Neuronal stem cell (in vitro differentiated cells): ENCODE results near the gene FBXO27.
"Not testable (repeated sequence)": the region's sequence is repeated elsewhere in the genome, so short reads cannot be mapped to it uniquely, and the experiment has no call there.

ENCODE experiments used
- DNase-seq: peaks from one replicate; pipeline ENCODE4 v3.0.0-alpha.2; 2013; ENCODE audit warnings: low spot score
- H2AFZ ChIP-seq: one replicate; pipeline ENCODE4 v1.6.1; 2013; ENCODE audit warnings: mild to moderate bottlenecking, low read length, inconsistent platforms
- H2AK5ac ChIP-seq: 2 replicates; pipeline ENCODE4 v1.6.1; 2013; ENCODE audit warnings: low read depth, mild to moderate bottlenecking, inconsistent platforms, low read length, moderate library complexity, mixed read lengths
- H2BK120ac ChIP-seq: 2 replicates; pipeline ENCODE4 v1.6.1; 2013; ENCODE audit warnings: low read depth, mild to moderate bottlenecking, inconsistent platforms, low read length, moderate library complexity, mixed read lengths
- H2BK12ac ChIP-seq: one replicate; pipeline ENCODE4 v1.6.1; 2013; ENCODE audit warnings: low read length, inconsistent platforms
- H2BK15ac ChIP-seq: 2 replicates; pipeline ENCODE4 v1.6.1; 2013; ENCODE audit warnings: mild to moderate bottlenecking, low read length, inconsistent platforms, mixed read lengths
- H2BK5ac ChIP-seq: one replicate; pipeline ENCODE4 v1.6.1; 2013; ENCODE audit warnings: inconsistent platforms, mild to moderate bottlenecking, low read length, moderate library complexity
- H3K14ac ChIP-seq: one replicate; pipeline ENCODE4 v1.6.1; 2013; ENCODE audit warnings: low read length, inconsistent platforms
- H3K18ac ChIP-seq: 2 replicates; pipeline ENCODE4 v1.6.1; 2013; ENCODE audit warnings: low read length, inconsistent platforms
- H3K23ac ChIP-seq: 2 replicates; pipeline ENCODE4 v1.6.1; 2013; ENCODE audit warnings: low read depth, mild to moderate bottlenecking, mixed read lengths, low read length, inconsistent platforms; ENCODE audit not compliant: poor library complexity
- H3K27ac ChIP-seq: replicated peaks from 3 replicates; pipeline ENCODE4 v1.5.1; 2013; ENCODE audit warnings: low read length, inconsistent platforms
- H3K27me3 ChIP-seq, 3 experiments: 2 replicates each; pipeline ENCODE4 v1.6.1; 2013; ENCODE audit warnings: low read length in 3 of 3, mild to moderate bottlenecking in 2 of 3, inconsistent platforms in 1 of 3, low read depth in 1 of 3, mixed read lengths in 1 of 3, moderate library complexity in 1 of 3; ENCODE audit not compliant: control insufficient read depth in 3 of 3, insufficient read depth in 3 of 3
- H3K36me3 ChIP-seq, 2 donors: replicated peaks in 1 of 2; 2 replicates each; pipeline ENCODE4 v1.6.1; 2013; ENCODE audit warnings: low read length in 2 of 2; ENCODE audit not compliant: control insufficient read depth in 2 of 2, insufficient read depth in 2 of 2
- H3K4ac ChIP-seq: 2 replicates; pipeline ENCODE4 v1.6.1; 2013; ENCODE audit warnings: inconsistent platforms, mild to moderate bottlenecking, low read length, moderate library complexity
- H3K4me1 ChIP-seq, 2 donors: 1 replicate in 1 of 2; 2 replicates in 1 of 2; pipeline ENCODE4 v1.6.1; 2013; ENCODE audit warnings: low read length in 2 of 2, low read depth in 1 of 2; ENCODE audit not compliant: control insufficient read depth in 2 of 2, insufficient read depth in 1 of 2
- H3K4me2 ChIP-seq: one replicate; pipeline ENCODE4 v1.6.1; 2013; ENCODE audit warnings: mild to moderate bottlenecking, low read length, inconsistent platforms; ENCODE audit not compliant: insufficient read depth, poor library complexity, severe bottlenecking
- H3K4me3 ChIP-seq, 2 donors: 2 replicates each; pipeline ENCODE4 v1.5.1; 2013; ENCODE audit warnings: low read length in 2 of 2, mild to moderate bottlenecking in 2 of 2, inconsistent platforms in 1 of 2, moderate library complexity in 1 of 2
- H3K79me1 ChIP-seq: one replicate; pipeline ENCODE4 v1.6.1; 2013; ENCODE audit warnings: low read depth, mild to moderate bottlenecking, inconsistent platforms, low read length, moderate library complexity
- H3K9ac ChIP-seq: one replicate; pipeline ENCODE4 v1.6.1; 2013; ENCODE audit warnings: mild to moderate bottlenecking, low read depth, low read length, inconsistent platforms; ENCODE audit not compliant: poor library complexity
- H3K9me3 ChIP-seq, 2 donors: replicated peaks in 1 of 2; 2 replicates each; pipeline versions ENCODE3 to v1.6.1; 2013; ENCODE audit warnings: low read length in 2 of 2, mild to moderate bottlenecking in 2 of 2, inconsistent platforms in 1 of 2, low read depth in 1 of 2, mixed read lengths in 1 of 2, moderate library complexity in 1 of 2; ENCODE audit not compliant: control insufficient read depth in 2 of 2, insufficient read depth in 1 of 2
- H4K8ac ChIP-seq: one replicate; pipeline ENCODE4 v1.6.1; 2013; ENCODE audit warnings: low read depth, mild to moderate bottlenecking, inconsistent platforms, low read length, moderate library complexity
- H4K91ac ChIP-seq: one replicate; pipeline ENCODE4 v1.6.1; 2013; ENCODE audit warnings: low read length, low read depth, mild to moderate bottlenecking, inconsistent platforms; ENCODE audit not compliant: poor library complexity
- WGBS, 2 donors: extraction: QIAGEN DNeasy Blood & Tissue Kit; methylation state at CpG; one replicate each; pipeline ENCODE4 v1.1.7; 2013; ENCODE audit warnings: missing lambda C conversion rate in 2 of 2, mixed read lengths in 1 of 2; ENCODE audit not compliant: insufficient read length in 2 of 2, insufficient replicate concordance in 1 of 2; ENCODE audit errors: extremely low coverage in 2 of 2; 5-methylcytosine and 5-hydroxymethylcytosine counted together

Gene FBXO27

DNA sequence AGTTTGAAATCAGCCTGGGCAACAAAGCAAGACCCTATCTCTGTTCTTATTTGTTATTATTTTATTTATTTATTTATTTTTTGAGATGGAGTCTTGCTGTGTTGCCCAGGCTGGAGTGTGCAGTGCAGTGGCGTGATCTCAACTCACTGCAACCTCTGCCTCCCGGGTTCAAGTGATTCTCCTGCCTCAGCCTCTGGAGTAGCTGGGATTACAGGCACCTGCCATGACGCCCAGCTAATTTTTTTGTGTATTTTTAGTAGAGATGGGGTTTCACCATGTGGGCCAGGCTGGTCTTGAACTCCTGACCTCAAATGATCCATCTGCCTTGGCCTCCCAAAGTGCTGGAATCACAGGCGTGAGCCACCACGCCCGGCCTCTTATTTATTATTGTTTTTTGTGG is 44.6 kb downstream of the FBXO27 start:
- H2BK15ac ChIP-seq, H4K8ac ChIP-seq, H3K9ac ChIP-seq, H3K4me1 ChIP-seq, H3K27ac ChIP-seq, H4K91ac ChIP-seq, H2AFZ ChIP-seq, H3K23ac ChIP-seq, H2BK120ac ChIP-seq, H3K9me3 ChIP-seq, H3K79me1 ChIP-seq, H3K27me3 ChIP-seq, H2BK12ac ChIP-seq, H3K18ac ChIP-seq, H3K4ac ChIP-seq, H3K14ac ChIP-seq, H2AK5ac ChIP-seq, H3K36me3 ChIP-seq, DNase-seq, H3K4me2 ChIP-seq, H3K4me3 ChIP-seq, H2BK5ac ChIP-seq: not testable (repeated sequence)
- no CpG with 5 or more reads among the region's 6 CpGs for WGBS, 2 donors

DNA sequence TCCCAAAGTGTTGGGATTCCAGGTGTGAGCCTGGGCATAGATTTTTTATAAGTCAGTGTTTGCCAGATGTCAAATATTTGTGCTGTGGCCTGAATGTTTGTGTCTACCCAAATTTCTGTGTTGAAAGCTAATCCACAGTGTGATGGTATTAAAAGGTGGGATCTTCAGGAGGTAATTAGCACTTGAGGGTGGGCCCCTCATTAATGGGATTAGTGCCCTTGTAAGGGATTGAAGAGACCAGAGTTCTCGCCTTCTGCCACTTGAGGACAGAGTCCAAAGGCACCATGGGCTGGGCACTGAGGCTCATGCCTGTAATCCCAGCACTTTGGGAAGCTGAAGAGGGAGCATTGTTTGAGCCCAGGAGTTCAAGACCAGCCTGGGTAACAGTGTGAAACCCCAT is 47.1 kb downstream of the FBXO27 start:
- no peak overlapping the region for H2BK12ac ChIP-seq
- peaks cover 0 to 5% of the 10 kb centered on the region in 2 donors for H3K9me3 ChIP-seq
- no peak overlapping the region for H2BK5ac ChIP-seq
- H2AFZ ChIP-seq, result no peak overlapping the region
- DNase-seq, result no peak
- H4K91ac ChIP-seq, result no peak overlapping the region
- no peak overlapping the region for H3K23ac ChIP-seq
- no peak overlapping the region for H3K4me3 ChIP-seq
- H2BK15ac ChIP-seq, result no peak overlapping the region
- H2BK120ac ChIP-seq, result no peak overlapping the region
- WGBS, 2 donors, result no CpG with 5 or more reads among the region's 1 CpG
- H3K36me3 ChIP-seq, result no peaks in the 10 kb centered on the region
- H3K4ac ChIP-seq, result no peak overlapping the region
- no peak overlapping the region for H3K18ac ChIP-seq
- no peak overlapping the region for H3K14ac ChIP-seq
- H2AK5ac ChIP-seq, result no peak overlapping the region
- H3K79me1 ChIP-seq, result peaks cover 1% of the 10 kb centered on the region
- H3K27me3 ChIP-seq, result no peaks in the 10 kb centered on the region
- H4K8ac ChIP-seq, result no peak overlapping the region
- H3K4me1 ChIP-seq, result peaks cover 0 to 5% of the 10 kb centered on the region in 2 donors
- H3K4me2 ChIP-seq, result no peak overlapping the region
- no peak overlapping the region for H3K27ac ChIP-seq
- H3K9ac ChIP-seq, result no peak overlapping the region

DNA sequence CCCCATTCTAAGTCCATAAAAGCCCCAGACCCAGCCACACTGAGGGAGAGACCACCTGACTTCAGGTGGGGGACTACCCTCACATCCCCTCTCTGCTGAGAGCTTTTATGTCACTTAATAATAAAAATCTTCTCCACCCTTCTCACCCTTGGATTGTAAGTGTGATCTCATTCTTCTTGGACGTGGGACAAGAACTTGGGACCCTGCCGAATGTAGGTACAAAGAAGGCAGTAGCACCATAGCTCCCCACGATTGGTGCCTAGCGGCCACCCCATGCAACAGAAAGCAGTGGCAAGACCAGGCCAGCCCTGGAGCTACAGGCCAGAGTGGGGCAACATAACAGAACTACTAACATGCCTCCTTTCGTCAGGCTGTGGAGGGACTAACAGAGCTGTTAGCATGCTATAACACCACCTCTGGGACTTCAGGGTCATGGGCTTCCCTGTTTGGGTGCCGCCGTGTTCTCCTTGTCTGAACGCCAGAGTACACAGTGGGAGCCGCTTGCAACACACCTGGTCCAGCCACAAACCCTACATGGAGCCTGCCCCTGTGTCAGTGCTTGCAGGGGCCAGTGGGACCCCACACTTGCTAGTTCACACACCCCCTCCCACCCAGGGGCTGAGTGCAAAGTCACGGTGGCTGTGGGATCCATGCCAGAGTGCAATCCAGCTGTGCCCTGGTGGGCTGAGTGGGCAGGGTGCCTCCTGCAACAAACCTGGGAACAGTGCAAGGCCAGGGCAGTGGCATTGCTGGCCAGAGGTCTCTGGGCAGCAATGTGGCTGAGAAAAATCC is 51.6 kb downstream of the FBXO27 start:
- H2AK5ac ChIP-seq, result peak overlapping the region; percentile 27
- no peak overlapping the region for H2BK12ac ChIP-seq
- H3K18ac ChIP-seq, result peak overlapping the region; percentile 84
- no peak overlapping the region for H3K27ac ChIP-seq
- no peak overlapping the region for H2AFZ ChIP-seq
- H3K9me3 ChIP-seq, result peaks cover 0 to 5% of the 10 kb centered on the region in 2 donors
- WGBS, 2 donors, result no CpG with 5 or more reads among the region's 10 CpGs
- H2BK5ac ChIP-seq, result no peak overlapping the region
- no peak overlapping the region for H4K91ac ChIP-seq
- peaks cover 0 to 15% (median 0%) of the 10 kb centered on the region in 3 experiments for H3K27me3 ChIP-seq
- no peaks in the 10 kb centered on the region for H3K36me3 ChIP-seq
- H3K9ac ChIP-seq, result peak overlapping the region; percentile 39
- H3K4me1 ChIP-seq, result peaks cover 0 to 6% of the 10 kb centered on the region in 2 donors
- peaks cover 1% of the 10 kb centered on the region for H3K79me1 ChIP-seq
- no peak overlapping the region for H4K8ac ChIP-seq
- H3K4me2 ChIP-seq, result no peak overlapping the region
- H2BK120ac ChIP-seq, result no peak overlapping the region
- H3K4ac ChIP-seq, result no peak overlapping the region
- DNase-seq, result no peak
- peak overlapping the region; percentile 25 for H3K23ac ChIP-seq
- H3K14ac ChIP-seq, result peak overlapping the region; percentile 11
- H2BK15ac ChIP-seq, result peak overlapping the region; percentile 3
- H3K4me3 ChIP-seq, result peak overlapping the region in 1 of 2 donors; percentile 7

DNA sequence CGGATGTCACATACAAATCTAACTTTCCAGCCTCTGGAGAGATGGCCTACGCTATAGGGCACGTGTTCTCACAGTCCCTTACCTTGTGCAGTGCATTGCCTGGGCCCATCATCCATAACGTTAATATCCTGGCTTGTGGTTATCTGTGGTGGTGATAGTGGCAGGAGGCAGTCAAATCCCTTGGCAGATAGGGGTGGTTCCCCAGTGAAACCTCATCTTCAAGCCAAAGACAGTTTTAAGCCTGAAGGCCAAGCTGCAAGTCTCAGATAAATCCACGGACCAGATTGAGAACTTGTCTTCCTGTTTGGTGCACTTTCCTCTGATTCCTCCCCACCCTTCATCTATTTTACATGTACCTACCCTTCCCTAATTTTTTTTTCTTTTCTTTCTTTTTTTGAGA is 52.5 kb downstream of the FBXO27 start:
- peaks cover 0 to 23% (median 0%) of the 10 kb centered on the region in 3 experiments for H3K27me3 ChIP-seq
- no peak overlapping the region for H3K4me2 ChIP-seq
- H4K91ac ChIP-seq, result no peak overlapping the region
- H3K18ac ChIP-seq, result no peak overlapping the region
- no peak overlapping the region for H2AK5ac ChIP-seq
- H3K79me1 ChIP-seq, result peaks cover 1% of the 10 kb centered on the region
- H3K14ac ChIP-seq, result no peak overlapping the region
- peaks cover 0 to 6% of the 10 kb centered on the region in 2 donors for H3K4me1 ChIP-seq
- H4K8ac ChIP-seq, result no peak overlapping the region
- no peak overlapping the region for H2BK5ac ChIP-seq
- H2BK120ac ChIP-seq, result no peak overlapping the region
- no peak overlapping the region for H3K9ac ChIP-seq
- H3K27ac ChIP-seq, result no peak overlapping the region
- peaks cover 0 to 5% of the 10 kb centered on the region in 2 donors for H3K9me3 ChIP-seq
- H3K36me3 ChIP-seq, result no peaks in the 10 kb centered on the region
- no peak overlapping the region for H2BK12ac ChIP-seq
- H3K4me3 ChIP-seq, result no peak overlapping the region
- H2BK15ac ChIP-seq, result no peak overlapping the region
- H3K23ac ChIP-seq, result no peak overlapping the region
- WGBS, 2 donors, result no CpG with 5 or more reads among the region's 5 CpGs
- no peak overlapping the region for H2AFZ ChIP-seq
- no peak overlapping the region for H3K4ac ChIP-seq
- no peak for DNase-seq
